SK-N-MC (cell line): Measurements from ENCODE around the gene TRAPPC12.

Experiments
- EZH2 ChIP-seq: fragments of 200-600 bp; sonication (generic); IDR thresholded peaks from one replicate; pipeline ENCODE4 v1.6.1; 2017; ENCODE audit warnings: antibody characterized with exemption
- FOXP2 ChIP-seq: optimal IDR thresholded peaks from 2 replicates; pipeline ENCODE3; 2011; ENCODE audit warnings: mild to moderate bottlenecking, moderate library complexity; ENCODE audit not compliant: insufficient read depth; ENCODE audit errors: extremely low read length, control extremely low read depth
- POLR2AphosphoS5 ChIP-seq: IDR thresholded peaks from 2 replicates; pipeline ENCODE4 v1.6.1; 2012; ENCODE audit warnings: mild to moderate bottlenecking, low read depth, low read length, borderline replicate concordance

GRCh38 chr2:3443506-3444084 lies 64.1 kb downstream of the TRAPPC12 start:
- no peak for TF ChIP-seq POLR2AphosphoS5
- no peak for TF ChIP-seq EZH2
- no peak for TF ChIP-seq FOXP2
